GM12878 (cell line): ENCODE measurements around the gene HSPB1.

ENCODE experiments used
- CEBPB ChIP-seq, 2 experiments: fragments of 150-350 bp in 1 of 2; IDR thresholded peaks; 2 replicates each; pipeline ENCODE4 v1.6.1; 2012 to 2014; ENCODE audit warnings: low read depth in 2 of 2, low read length in 2 of 2, borderline replicate concordance in 1 of 2, inconsistent platforms in 1 of 2
- EP300 ChIP-seq, 2 experiments: fragments of 150-350 bp in 1 of 2; IDR thresholded peaks; 2 replicates each; pipeline ENCODE4 v1.6.1; 2011 to 2012; ENCODE audit warnings: low read depth in 2 of 2, low read length in 2 of 2, borderline replicate concordance in 1 of 2, improper control_type of control experiment in 1 of 2, inconsistent platforms in 1 of 2; ENCODE audit not compliant: control insufficient read depth in 1 of 2
- ETV6 ChIP-seq, 2 experiments: fragments of 450-650 bp in 1 of 2; IDR thresholded peaks in 1 of 2; conservative IDR thresholded peaks in 1 of 2; 2 replicates each; pipeline ENCODE4 v1.6.1; 2014; ENCODE audit warnings: antibody characterized with exemption in 1 of 2, borderline replicate concordance in 1 of 2, low read depth in 1 of 2, mild to moderate bottlenecking in 1 of 2, moderate library complexity in 1 of 2
- FOXK2 ChIP-seq: fragments of 450-650 bp; IDR thresholded peaks from 2 replicates; pipeline ENCODE4 v1.6.1; 2017; ENCODE audit warnings: mild to moderate bottlenecking, moderate library complexity
- NBN ChIP-seq: fragments of 450-650 bp; IDR thresholded peaks from 2 replicates; pipeline ENCODE4 v1.6.1; 2016
- NFIC ChIP-seq: IDR thresholded peaks from 2 replicates; pipeline ENCODE4 v1.6.1; 2012; ENCODE audit warnings: low read depth, mild to moderate bottlenecking, inconsistent platforms, low read length, moderate library complexity
- POLR2A ChIP-seq: IDR thresholded peaks from 2 replicates; pipeline ENCODE4 v1.6.1; 2011; ENCODE audit warnings: low read depth, mild to moderate bottlenecking, low read length
- POLR2AphosphoS5 ChIP-seq: IDR thresholded peaks from 2 replicates; pipeline ENCODE4 v1.6.1; 2011; ENCODE audit warnings: mild to moderate bottlenecking, low read length, inconsistent platforms
- RFX5 ChIP-seq: IDR thresholded peaks from 2 replicates; pipeline ENCODE4 v1.6.1; 2011; ENCODE audit warnings: low read depth, low read length, improper control_type of control experiment
- ZNF274 ChIP-seq: IDR thresholded peaks from one replicate; pipeline ENCODE4 v1.8.0; 2011; ENCODE audit not compliant: insufficient read length, insufficient read depth

- TF ChIP-seq POLR2AphosphoS5 (no peak), ETV6 (conservative IDR thresholded peaks at IDR 0.05 in 1 of 2, IDR thresholded peaks at IDR 0.05 in 1 of 2; ENCODE audit: borderline replicate concordance in 1 of 2, low read depth in 1 of 2) (no peak), RFX5 (no peak), ZNF274 (no peak), POLR2A (no peak), CEBPB (IDR thresholded peaks at IDR 0.05; ENCODE audit: borderline replicate concordance in 1 of 2, low read depth in 2 of 2, low read length in 2 of 2) (no peak), EP300 (IDR thresholded peaks at IDR 0.05; ENCODE audit: borderline replicate concordance in 1 of 2, control insufficient read depth in 1 of 2, low read depth in 2 of 2, low read length in 2 of 2) (no peak), NBN (no peak), FOXK2 (no peak), NFIC (no peak)
Measured at GRCh38 chr7:76259124-76260093, 43.1 kb upstream of the HSPB1 start.
